ENCODE data around the gene TRPV3. TPM values are rescaled to one million over a fixed set of nuclear protein-coding genes. Genes with fewer than 3 reads are reported as not detected.
"Not testable (repeated sequence)": the region's sequence is repeated elsewhere in the genome, so short reads cannot be mapped to it uniquely, and the experiment has no call there.

TRPV3 gene
- 4.3 TPM for total RNA-seq

- peak; percentile 88 for DNase-seq (ENCODE audit: low spot score)
Observed at GRCh38 chr17:3557768-3558583, at the start of gene TRPV3. TSS of gene TRPV3 (minus strand) at chr17:3557812. CDS start at chr17:3554850, 2,962 bp downstream.

GRCh38 chr17:3603870-3604259 lies 46.3 kb upstream of the TRPV3 start:
- no peak for DNase-seq (ENCODE audit: low spot score)

GRCh38 chr17:3603119-3603869 lies 45.7 kb upstream of the TRPV3 start:
- DNase-seq (ENCODE audit: low spot score), result no peak

- no peak for DNase-seq (ENCODE audit: low spot score)
Observed at GRCh38 chr17:3602499-3602898, 44.9 kb upstream of the TRPV3 start.

GRCh38 chr17:3600529-3601205 lies 43.1 kb upstream of the TRPV3 start:
- DNase-seq (ENCODE audit: low spot score), result no peak

GRCh38 chr17:3598078-3598477 lies 40.5 kb upstream of the TRPV3 start:
- DNase-seq (ENCODE audit: low spot score), result no peak

GRCh38 chr17:3596804-3597464 lies 39.3 kb upstream of the TRPV3 start:
- DNase-seq (ENCODE audit: low spot score), result no peak

- DNase-seq (ENCODE audit: low spot score), result no peak
Observed at GRCh38 chr17:3594976-3595375, 37.4 kb upstream of the TRPV3 start.

- DNase-seq (ENCODE audit: low spot score), result no peak
Observed at GRCh38 chr17:3594051-3594800, 36.6 kb upstream of the TRPV3 start.

GRCh38 chr17:3593384-3593783 lies 35.8 kb upstream of the TRPV3 start:
- no peak for DNase-seq (ENCODE audit: low spot score)

- no peak for DNase-seq (ENCODE audit: low spot score)
Observed at GRCh38 chr17:3592216-3592860, 34.7 kb upstream of the TRPV3 start.

GRCh38 chr17:3590768-3591167 lies 33.2 kb upstream of the TRPV3 start:
- DNase-seq (ENCODE audit: low spot score), result no peak

GRCh38 chr17:3590231-3590630 lies 32.6 kb upstream of the TRPV3 start:
- no peak for DNase-seq (ENCODE audit: low spot score)

GRCh38 chr17:3589784-3590183 lies 32.2 kb upstream of the TRPV3 start:
- DNase-seq (ENCODE audit: low spot score), result no peak

- no peak for DNase-seq (ENCODE audit: low spot score)
Observed at GRCh38 chr17:3585826-3586225, 28.2 kb upstream of the TRPV3 start.

- DNase-seq (ENCODE audit: low spot score), result no peak
Observed at GRCh38 chr17:3583456-3583855, 25.8 kb upstream of the TRPV3 start.

- DNase-seq (ENCODE audit: low spot score), result no peak
Observed at GRCh38 chr17:3582915-3583314, 25.3 kb upstream of the TRPV3 start.

GRCh38 chr17:3578667-3579066 lies 21.1 kb upstream of the TRPV3 start:
- not testable (repeated sequence) for DNase-seq (ENCODE audit: low spot score)

- DNase-seq (ENCODE audit: low spot score), result no peak
Observed at GRCh38 chr17:3576970-3577369, 19.4 kb upstream of the TRPV3 start.

GRCh38 chr17:3575511-3575910 lies 17.9 kb upstream of the TRPV3 start:
- DNase-seq (ENCODE audit: low spot score), result no peak

- no peak for DNase-seq (ENCODE audit: low spot score)
Observed at GRCh38 chr17:3574231-3574630, 16.6 kb upstream of the TRPV3 start.

All from ureter (tissue), 1 donor.